HG02759 (cell line): ENCODE measurements around the gene OR4A15.
A peak's percentile ranks its signal among the peaks of the same experiment; 100 is the strongest.

Experiments used
- ATAC-seq: cut with Tn5 transposase; IDR thresholded peaks from one replicate; pipeline ENCODE4 v1.9.1; 2021; ENCODE audit warnings: mild to moderate bottlenecking, moderate library complexity; ENCODE audit not compliant: unreplicated experiment

The OR4A15 gene

DNA sequence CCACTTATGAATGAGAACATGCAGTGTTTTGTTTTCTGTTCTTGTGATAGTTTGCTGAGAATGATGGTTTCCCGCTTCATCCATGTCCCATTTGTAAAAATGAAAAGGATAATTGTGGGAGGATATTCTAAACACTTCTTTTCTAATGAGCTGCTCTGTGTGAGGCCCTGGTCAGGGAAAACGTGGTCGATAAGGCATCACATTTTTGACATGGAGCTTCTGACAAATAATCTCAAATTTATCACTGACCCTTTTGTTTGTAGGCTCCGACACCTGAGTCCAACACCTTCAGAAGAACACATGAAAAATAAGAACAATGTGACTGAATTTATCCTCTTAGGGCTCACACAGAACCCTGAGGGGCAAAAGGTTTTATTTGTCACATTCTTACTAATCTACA is at the start of gene OR4A15:
Gene OR4A15, plus strand, starts transcription at position 301 of the 400 bp plus-strand sequence. Its CDS starts 0 bp downstream, at position 301.
- no peak for ATAC-seq

- no peak for ATAC-seq
Observed at GRCh38 chr11:55324500-55324899, 43.3 kb upstream of the OR4A15 start.

DNA sequence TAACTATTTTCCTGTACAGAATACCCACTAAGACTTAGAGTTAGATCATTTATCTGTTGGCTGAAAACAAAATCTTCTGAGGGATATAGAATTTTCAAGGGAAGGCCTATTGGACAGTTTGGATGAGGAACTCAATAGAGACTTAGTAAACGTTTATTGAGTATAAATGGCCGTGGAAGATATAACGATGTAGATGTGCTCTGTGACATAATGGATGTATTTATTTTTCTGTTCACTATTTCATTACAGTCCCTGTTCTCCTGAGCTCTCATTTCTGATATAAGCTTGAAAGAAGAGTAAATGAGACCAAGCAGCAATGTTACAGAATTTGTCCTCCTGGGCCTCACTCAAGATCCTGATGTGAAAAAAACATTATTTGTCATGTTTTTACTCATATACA is 24.9 kb upstream of the OR4A15 start, which contains the start of gene OR4A16:
Gene OR4A16, plus strand, starts transcription at position 301 of the 400 bp plus-strand sequence. Its CDS starts 0 bp downstream, at position 301.
- ATAC-seq, result no peak

GRCh38 chr11:55345306-55345705 is 22.5 kb upstream of the OR4A15 start:
- no peak for ATAC-seq

GRCh38 chr11:55349032-55349431 is 18.7 kb upstream of the OR4A15 start:
- ATAC-seq, result no peak

DNA sequence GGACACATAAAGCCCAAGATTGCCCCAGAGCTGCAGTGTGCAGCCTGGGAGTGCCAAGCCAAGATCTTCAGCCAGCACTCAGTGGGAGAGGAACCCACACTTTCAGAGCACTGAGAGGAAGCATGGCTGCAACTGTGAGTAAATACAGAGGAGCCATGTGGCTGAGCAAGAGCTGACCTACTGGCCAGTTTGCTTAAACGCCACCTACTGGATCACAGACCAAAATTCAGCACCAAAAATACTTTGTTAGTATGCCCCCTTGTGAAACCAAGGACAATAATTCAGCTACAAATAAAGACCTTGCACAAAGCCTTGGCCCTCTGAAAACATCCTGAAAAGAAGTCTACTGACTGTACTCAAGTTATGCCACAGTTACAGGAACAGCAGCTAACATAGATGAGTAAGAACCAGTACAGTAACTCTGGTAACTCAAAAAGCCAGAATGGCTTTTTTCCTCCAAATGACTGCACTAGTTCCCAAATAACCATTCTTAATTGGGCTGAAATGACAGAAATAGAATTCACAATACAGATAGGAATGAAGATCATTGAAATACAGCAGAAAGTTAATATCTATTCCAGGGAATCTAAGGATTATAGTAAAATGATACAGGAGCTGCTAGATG is 10.1 kb upstream of the OR4A15 start:
- ATAC-seq, result peak; percentile 39

DNA sequence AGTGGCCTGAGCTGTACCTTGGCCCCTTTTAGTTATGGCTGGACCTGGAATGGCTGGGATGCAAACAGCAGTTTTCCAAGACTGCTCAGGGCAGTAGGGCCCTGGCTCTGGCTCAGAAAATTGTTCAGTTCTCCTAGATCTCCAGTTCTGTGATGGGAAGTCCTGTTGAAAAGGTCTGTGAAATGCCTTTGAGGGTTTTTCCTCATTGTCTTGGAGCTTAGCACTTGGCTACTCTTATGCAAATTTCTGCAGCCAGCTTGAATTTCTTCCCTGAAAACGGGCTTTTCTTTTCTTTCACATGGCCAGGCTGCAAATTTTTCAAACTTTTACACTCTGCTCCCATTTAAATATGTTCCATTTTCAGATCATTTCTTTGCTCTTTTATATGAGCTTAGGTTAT is 33.2 kb downstream of the OR4A15 start:
- no peak for ATAC-seq
